Eye (tissue), 1 donor: ENCODE results near the gene MAP3K2.
A peak's percentile ranks its signal among the peaks of the same experiment; 100 is the strongest.

ENCODE experiments used
- DNase-seq: peaks from one replicate; pipeline ENCODE4 v3.0.0-alpha.2; 2015

MAP3K2 gene, protein sequence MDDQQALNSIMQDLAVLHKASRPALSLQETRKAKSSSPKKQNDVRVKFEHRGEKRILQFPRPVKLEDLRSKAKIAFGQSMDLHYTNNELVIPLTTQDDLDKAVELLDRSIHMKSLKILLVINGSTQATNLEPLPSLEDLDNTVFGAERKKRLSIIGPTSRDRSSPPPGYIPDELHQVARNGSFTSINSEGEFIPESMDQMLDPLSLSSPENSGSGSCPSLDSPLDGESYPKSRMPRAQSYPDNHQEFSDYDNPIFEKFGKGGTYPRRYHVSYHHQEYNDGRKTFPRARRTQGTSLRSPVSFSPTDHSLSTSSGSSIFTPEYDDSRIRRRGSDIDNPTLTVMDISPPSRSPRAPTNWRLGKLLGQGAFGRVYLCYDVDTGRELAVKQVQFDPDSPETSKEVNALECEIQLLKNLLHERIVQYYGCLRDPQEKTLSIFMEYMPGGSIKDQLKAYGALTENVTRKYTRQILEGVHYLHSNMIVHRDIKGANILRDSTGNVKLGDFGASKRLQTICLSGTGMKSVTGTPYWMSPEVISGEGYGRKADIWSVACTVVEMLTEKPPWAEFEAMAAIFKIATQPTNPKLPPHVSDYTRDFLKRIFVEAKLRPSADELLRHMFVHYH

DNA sequence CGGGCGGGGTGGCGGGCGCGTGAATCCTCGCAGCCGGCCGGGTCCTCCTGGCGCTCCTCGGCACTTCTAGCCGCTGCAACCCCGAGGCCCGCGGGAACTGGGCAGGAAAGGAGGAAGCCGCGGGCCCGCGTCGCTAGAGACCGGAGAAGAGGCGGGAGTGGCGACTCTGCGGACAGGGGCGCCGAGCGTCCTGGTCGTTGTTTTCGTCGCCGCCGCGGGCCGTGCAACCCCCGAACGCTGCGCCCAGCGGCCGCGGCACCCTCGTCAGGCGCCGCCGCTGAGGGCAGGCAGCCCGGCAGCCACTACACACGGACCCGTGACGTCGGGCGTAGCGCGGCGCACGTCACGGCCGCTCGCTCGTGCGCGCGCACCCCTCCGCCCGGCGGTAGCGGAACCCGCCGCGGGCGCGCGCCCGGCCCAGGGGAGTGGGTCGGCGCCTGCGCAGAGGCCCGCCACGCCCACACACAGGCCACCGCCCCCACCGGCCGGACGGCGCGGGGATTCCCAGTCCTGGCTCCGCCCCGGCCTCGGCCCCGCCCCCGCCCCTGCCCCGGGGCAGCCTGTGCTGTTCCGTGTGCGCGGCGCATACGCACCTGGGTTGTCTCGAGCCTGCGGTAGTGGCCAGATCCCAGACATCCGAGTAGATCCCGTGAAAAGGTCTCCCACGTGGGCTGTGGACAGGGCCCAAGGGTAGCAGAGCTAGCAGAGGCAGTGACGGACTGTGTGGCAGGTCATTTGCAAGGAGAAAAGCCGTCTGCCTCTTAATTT, at the start of gene MAP3K2:
Gene MAP3K2 (minus strand): TSS at position 321 of the 768 bp plus-strand sequence. CDS start 44,846 bp downstream, outside the sequence.
- peak; percentile 97 for DNase-seq

DNA sequence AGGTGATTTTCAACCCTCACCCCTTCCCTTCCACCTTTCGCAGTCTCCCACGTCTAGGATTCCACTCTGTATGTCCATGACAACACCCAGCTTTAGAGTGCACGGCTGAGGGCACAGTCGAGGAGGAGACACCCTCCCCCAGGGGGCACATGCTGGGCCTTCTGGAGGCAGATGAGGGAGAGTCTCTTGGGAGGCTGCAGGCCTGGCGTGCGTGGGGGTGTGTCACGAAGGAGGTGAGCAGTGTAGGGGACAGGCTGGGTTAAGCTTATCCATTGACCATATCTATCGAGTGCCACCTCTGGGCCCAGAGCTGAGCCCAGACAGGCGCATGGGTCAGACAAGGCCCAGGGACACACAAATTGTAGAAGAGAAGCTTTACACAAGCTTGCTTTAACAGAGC, 49.3 kb upstream of the MAP3K2 start:
- DNase-seq, result no peak

DNA sequence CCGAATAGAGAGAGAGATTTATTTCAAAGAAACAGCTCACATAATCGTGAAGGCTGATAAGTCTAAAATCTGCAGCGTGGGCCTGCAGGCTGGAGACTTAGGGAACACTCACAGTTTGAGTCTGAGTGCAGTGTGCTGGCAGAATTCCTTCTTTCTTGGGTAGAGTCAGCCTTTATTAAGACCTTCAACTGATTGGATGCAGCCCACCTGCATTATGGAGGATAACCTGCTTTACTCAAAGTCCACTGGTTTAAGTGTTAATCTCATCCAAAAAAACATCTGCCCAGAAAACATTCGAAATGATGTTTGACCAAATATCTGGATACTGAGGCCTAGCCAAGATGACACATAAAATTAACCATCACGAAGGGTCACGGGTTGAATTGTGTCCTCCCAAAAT, 46.7 kb upstream of the MAP3K2 start:
- no peak for DNase-seq

DNA sequence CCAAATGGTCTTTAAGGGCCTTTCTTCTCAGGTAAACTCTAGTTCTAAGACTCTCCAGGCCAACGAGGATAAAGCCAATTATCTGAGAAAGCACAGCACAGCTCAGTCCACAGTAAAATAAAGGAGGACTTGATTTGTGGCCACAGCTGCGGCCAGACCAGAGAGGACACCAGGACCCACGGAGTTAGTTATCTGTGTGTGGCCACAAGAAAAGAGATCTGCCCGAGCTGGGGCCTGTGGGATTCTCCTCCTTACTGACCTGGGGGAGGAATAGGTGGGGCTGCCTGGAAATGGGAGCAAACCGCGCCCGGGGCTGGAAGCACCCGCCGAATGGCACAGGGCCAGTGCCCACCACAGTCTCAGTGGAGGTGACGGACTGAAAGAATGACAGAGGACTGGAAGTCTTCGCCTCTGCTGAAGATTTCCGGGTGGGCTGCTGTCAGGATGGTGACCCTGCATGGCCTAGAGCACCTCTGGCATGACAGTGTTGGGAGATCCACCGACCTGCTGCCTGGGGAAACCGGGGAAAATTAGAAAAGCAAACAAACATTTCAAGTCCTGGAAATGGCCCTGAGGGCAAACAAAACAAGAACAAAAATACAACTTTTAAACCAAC, 43.7 kb upstream of the MAP3K2 start:
- no peak for DNase-seq

DNA sequence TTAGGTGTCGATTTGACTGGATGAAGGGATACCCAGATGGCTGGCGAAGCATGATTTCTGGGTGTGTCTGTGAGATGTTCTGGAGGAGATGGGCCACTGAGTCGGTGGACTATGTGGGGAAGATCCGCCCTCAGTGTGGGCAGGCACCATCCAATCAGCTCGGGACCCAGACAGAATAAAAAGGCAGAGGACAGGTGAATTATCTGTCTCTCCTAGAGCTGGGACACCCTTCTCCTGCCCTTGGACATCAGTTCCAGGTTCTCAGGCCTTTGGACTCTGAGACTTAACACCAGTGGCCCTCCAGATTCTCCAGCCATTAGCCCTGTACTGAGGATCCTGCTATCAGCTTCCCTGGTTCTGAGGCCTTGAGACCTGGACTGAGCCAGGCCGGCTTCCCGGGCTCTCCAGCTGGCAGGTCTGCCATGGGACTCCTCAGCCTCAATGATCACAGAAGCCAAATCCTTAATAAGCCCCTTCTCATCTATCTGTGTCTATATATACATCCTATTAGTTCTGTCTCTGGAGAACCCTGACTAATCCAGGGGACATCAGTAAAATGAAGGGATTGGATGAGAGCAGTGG, 42.2 kb upstream of the MAP3K2 start:
- DNase-seq, result no peak

DNA sequence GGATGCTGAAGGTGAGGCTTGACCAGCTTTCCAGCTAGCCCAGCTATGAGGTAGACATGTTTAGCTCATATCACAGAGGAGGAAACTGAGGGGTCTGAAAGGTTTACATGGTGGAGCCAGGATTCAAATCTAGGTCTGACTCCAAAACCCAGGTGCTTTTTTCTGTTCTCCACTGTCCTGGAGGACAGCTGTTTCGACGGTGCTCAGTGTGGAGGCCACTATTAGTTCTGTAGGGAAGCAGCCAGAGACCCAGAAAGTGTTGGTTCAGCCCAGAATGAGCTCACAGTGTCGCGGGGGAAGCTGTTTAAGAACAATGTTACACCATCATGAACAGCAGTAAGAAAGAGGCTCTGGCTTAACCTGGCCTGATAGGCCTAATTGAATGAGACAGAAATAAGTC, 41.5 kb upstream of the MAP3K2 start:
- DNase-seq, result no peak

DNA sequence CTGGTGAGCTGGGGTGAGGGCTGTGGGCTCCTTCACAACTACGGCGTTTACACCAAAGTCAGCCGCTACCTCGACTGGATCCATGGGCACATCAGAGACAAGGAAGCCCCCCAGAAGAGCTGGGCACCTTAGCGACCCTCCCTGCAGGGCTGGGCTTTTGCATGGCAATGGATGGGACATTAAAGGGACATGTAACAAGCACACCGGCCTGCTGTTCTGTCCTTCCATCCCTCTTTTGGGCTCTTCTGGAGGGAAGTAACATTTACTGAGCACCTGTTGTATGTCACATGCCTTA, 41.0 kb upstream of the MAP3K2 start:
- no peak for DNase-seq

DNA sequence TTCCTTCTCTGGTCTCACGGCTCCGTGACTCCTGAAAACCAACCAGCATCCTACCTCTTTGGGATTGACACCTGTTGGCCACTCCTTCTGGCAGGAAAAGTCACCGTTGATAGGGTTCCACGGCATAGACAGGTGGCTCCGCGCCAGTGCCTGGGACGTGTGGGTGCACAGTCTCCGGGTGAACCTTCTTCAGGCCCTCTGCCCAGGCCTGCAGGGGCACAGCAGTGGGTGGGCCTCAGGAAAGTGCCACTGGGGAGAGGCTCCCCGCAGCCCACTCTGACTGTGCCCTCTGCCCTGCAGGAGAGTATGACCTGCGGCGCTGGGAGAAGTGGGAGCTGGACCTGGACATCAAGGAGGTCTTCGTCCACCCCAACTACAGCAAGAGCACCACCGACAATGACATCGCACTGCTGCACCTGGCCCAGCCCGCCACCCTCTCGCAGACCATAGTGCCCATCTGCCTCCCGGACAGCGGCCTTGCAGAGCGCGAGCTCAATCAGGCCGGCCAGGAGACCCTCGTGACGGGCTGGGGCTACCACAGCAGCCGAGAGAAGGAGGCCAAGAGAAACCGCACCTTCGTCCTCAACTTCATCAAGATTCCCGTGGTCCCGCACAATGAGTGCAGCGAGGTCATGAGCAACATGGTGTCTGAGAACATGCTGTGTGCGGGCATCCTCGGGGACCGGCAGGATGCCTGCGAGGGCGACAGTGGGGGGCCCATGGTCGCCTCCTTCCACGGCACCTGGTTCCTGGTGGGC, 40.5 kb upstream of the MAP3K2 start:
- no peak for DNase-seq

DNA sequence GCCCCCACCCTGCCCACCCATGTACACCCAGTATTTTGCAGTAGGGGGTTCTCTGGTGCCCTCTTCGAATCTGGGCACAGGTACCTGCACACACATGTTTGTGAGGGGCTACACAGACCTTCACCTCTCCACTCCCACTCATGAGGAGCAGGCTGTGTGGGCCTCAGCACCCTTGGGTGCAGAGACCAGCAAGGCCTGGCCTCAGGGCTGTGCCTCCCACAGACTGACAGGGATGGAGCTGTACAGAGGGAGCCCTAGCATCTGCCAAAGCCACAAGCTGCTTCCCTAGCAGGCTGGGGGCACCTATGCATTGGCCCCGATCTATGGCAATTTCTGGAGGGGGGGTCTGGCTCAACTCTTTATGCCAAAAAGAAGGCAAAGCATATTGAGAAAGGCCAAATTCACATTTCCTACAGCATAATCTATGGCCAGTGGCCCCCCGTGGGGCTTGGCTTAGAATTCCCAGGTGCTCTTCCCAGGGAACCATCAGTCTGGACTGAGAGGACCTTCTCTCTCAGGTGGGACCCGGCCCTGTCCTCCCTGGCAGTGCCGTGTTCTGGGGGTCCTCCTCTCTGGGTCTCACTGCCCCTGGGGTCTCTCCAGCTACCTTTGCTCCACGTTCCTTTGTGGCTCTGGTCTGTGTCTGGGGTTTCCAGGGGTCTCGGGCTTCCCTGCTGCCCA, 39.7 kb upstream of the MAP3K2 start:
- DNase-seq, result no peak

DNA sequence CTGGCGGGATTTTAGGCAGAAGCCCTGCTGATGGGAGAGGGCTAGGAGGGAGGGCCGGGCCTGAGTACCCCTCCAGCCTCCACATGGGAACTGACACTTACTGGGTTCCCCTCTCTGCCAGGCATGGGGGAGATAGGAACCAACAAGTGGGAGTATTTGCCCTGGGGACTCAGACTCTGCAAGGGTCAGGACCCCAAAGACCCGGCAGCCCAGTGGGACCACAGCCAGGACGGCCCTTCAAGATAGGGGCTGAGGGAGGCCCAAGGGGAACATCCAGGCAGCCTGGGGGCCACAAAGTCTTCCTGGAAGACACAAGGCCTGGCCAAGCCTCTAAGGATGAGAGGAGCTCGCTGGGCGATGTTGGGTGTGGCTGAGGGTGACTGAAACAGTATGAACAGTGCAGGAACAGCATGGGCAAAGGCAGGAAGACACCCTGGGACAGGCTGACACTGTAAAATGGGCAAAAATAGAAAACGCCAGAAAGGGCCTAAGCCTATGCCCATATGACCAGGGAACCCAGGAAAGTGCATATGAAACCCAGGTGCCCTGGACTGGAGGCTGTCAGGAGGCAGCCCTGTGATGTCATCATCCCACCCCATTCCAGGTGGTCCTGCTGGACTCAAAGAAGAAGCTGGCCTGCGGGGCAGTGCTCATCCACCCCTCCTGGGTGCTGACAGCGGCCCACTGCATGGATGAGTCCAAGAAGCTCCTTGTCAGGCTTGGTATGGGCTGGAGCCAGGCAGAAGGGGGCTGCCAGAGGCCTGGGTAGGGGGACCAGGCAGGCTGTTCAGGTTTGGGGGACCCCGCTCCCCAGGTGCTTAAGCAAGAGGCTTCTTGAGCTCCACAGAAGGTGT, 39.0 kb upstream of the MAP3K2 start:
- DNase-seq, result no peak

DNA sequence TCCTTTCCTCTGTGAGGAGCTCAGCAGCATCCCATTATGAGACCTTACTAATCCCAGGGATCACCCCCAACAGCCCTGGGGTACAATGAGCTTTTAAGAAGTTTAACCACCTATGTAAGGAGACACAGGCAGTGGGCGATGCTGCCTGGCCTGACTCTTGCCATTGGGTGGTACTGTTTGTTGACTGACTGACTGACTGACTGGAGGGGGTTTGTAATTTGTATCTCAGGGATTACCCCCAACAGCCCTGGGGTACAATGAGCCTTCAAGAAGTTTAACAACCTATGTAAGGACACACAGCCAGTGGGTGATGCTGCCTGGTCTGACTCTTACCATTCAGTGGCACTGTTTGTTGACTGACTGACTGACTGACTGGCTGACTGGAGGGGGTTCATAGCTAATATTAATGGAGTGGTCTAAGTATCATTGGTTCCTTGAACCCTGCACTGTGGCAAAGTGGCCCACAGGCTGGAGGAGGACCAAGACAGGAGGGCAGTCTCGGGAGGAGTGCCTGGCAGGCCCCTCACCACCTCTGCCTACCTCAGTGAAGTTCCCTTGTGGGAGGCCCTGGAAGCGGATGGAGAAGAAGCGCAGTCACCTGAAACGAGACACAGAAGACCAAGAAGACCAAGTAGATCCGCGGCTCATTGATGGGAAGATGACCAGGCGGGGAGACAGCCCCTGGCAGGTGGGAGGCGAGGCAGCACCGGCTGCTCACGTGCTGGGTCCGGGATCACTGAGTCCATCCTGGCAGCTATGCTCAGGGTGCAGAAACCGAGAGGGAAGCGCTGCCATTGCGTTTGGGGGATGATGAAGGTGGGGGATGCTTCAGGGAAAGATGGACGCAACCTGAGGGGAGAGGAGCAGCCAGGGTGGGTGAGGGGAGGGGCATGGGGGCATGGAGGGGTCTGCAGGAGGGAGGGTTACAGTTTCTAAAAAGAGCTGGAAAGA, 38.0 kb upstream of the MAP3K2 start:
- DNase-seq, result no peak

DNA sequence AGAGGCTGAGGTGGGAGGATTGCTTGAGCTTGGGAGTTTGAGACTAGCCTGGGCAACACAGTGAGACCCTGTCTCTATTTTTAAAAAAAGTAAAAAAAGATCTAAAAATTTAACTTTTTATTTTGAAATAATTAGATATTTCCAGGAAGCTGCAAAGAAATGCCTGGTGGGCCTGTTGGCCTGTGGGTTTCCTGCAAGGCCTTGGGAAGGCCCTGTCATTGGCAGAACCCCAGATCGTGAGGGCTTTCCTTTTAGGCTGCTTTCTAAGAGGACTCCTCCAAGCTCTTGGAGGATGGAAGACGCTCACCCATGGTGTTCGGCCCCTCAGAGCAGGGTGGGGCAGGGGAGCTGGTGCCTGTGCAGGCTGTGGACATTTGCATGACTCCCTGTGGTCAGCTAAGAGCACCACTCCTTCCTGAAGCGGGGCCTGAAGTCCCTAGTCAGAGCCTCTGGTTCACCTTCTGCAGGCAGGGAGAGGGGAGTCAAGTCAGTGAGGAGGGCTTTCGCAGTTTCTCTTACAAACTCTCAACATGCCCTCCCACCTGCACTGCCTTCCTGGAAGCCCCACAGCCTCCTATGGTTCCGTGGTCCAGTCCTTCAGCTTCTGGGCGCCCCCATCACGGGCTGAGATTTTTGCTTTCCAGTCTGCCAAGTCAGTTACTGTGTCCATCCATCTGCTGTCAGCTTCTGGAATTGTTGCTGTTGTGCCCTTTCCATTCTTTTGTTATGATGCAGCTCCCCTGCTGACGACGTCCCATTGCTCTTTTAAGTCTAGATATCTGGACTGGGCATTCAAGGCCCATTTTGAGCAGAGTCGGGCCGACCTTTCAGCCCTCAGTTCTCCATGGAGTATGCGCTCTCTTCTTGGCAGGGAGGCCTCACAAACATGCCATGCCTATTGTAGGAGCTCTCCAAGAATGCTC, 37.1 kb upstream of the MAP3K2 start:
- no peak for DNase-seq

DNA sequence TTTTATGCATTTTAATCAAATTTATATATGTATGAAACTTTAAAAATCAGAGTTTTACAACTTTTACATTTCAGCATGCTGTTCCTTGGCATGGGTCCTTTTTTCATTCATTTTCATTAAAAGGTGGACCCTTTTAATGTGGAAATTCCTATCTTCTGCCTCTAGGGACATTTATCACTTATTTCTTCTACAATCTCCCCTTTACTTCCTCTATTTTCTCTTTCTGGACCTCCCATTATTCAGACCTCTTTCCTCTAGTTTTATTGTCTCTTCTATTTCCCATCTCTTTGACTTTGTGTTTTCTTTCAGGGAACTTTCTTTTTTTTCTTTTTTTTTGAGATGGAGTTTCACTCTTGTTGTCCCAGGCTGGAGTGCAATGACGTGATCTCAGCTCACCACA, 36.1 kb upstream of the MAP3K2 start:
- peak; percentile 21 for DNase-seq

DNA sequence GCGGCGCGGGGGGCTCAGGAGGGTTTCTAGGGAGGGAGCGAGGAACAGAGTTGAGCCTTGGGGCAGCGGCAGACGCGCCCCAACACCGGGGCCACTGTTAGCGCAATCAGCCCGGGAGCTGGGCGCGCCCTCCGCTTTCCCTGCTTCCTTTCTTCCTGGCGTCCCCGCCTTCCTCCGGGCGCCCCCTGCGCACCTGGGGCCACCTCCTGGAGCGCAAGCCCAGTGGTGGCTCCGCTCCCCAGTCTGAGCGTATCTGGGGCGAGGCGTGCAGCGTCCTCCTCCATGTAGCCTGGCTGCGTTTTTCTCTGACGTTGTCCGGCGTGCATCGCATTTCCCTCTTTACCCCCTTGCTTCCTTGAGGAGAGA, 35.7 kb upstream of the MAP3K2 start:
- DNase-seq, result no peak

DNA sequence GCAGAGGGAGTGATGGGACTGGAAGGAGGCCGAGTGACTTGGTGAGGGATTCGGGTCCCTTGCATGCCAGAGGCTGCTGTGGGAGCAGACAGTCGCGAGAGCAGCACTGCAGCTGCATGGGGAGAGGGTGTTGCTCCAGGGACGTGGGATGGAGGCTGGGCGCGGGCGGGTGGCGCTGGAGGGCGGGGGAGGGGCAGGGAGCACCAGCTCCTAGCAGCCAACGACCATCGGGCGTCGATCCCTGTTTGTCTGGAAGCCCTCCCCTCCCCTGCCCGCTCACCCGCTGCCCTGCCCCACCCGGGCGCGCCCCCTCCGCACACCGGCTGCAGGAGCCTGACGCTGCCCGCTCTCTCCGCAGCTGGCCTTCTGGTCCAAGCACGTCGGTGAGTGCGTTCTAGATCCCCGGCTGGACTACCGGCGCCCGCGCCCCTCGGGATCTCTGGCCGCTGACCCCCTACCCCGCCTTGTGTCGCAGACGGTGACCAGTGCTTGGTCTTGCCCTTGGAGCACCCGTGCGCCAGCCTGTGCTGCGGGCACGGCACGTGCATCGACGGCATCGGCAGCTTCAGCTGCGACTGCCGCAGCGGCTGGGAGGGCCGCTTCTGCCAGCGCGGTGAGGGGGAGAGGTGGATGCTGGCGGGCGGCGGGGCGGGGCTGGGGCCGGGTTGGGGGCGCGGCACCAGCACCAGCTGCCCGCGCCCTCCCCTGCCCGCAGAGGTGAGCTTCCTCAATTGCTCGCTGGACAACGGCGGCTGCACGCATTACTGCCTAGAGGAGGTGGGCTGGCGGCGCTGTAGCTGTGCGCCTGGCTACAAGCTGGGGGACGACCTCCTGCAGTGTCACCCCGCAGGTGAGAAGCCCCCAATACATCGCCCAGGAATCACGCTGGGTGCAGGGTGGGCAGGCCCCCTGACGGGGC, 35.0 kb upstream of the MAP3K2 start:
- peak; percentile 67 for DNase-seq

DNA sequence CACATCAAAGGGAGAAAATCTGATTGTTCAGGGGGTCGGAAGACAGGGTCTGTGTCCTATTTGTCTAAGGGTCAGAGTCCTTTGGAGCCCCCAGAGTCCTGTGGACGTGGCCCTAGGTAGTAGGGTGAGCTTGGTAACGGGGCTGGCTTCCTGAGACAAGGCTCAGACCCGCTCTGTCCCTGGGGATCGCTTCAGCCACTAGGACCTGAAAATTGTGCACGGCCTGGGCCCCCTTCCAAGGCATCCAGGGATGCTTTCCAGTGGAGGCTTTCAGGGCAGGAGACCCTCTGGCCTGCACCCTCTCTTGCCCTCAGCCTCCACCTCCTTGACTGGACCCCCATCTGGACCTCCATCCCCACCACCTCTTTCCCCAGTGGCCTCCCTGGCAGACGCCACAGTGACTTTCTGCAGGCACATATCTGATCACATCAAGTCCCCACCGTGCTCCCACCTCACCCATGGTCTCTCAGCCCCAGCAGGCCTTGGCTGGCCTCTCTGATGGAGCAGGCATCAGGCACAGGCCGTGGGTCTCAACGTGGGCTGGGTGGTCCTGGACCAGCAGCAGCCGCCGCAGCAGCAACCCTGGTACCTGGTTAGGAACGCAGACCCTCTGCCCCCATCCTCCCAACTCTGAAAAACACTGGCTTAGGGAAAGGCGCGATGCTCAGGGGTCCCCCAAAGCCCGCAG, 34.2 kb upstream of the MAP3K2 start:
- no peak for DNase-seq
